Measurements from ENCODE around the gene ISLR. TPM values are rescaled to one million over a fixed set of nuclear protein-coding genes. Genes with fewer than 3 reads are reported as not detected.

ISLR gene
- total and polyA plus RNA-seq, 7 donors = 0.69 to 186 (median 71.4) TPM

DNA sequence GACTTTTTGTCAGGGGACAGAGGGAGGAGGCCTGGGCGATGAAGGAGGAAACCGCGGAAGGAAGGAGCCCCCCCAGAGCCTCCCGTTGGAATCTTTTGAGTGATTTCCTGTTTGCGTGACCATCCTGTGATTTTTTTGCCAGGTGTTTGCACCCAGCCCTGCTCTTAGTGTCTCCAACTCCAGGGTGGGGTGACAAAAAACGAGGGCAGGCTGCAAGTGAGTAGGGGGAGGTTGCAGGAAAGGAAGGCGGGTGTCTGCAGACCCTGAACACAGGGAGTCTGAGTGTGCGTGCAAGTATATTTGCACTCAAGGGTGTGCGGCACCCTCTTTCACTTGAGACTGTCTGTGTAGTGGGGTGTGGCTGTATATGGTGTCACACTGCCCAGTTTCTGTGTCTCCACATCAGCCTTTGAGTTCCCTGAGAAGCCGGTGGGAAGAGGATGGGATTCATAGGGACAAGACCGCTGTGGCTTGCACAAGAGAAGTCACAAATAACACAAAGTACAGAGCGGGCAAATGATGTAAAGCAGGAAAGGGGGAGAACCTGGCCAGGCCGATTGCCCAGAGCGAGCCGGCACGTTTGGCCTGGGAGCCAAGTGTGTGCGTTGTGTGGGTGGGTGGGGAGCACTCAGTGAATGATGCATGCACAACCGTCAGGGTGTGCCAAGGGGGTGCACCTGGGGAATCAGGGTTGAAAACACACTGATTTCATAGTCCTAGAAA lies 36.5 kb upstream of the ISLR start:
- TF ChIP-seq POLR2A (IDR thresholded peaks at IDR 0.05) = no peak
- TF ChIP-seq, protein P1, sequence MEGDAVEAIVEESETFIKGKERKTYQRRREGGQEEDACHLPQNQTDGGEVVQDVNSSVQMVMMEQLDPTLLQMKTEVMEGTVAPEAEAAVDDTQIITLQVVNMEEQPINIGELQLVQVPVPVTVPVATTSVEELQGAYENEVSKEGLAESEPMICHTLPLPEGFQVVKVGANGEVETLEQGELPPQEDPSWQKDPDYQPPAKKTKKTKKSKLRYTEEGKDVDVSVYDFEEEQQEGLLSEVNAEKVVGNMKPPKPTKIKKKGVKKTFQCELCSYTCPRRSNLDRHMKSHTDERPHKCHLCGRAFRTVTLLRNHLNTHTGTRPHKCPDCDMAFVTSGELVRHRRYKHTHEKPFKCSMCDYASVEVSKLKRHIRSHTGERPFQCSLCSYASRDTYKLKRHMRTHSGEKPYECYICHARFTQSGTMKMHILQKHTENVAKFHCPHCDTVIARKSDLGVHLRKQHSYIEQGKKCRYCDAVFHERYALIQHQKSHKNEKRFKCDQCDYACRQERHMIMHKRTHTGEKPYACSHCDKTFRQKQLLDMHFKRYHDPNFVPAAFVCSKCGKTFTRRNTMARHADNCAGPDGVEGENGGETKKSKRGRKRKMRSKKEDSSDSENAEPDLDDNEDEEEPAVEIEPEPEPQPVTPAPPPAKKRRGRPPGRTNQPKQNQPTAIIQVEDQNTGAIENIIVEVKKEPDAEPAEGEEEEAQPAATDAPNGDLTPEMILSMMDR (IDR thresholded peaks at IDR 0.05) = no peak
- no peak for TF ChIP-seq EP300 (IDR thresholded peaks at IDR 0.05)
- TF ChIP-seq POLR2AphosphoS5 (IDR thresholded peaks at IDR 0.05) = no peak
- intact Hi-C loops (cut with DNase I) = loop anchor here (2.0 to 10.0 kb wide), 2 partner anchors 38 to 162 kb away; no protein-coding TSS in a partner anchor
- Histone ChIP-seq H3K27ac (peak overlapping the region; percentile 51 to 68 (median 62)), H3K9me3 (no peaks in the 10 kb centered on the region), H3K36me3 (no peaks in the 10 kb centered on the region), H3K4me3 (peak overlapping the region; percentile 17 to 55 (median 48)), H3K27me3 (peaks cover 39 to 86% (median 66%) of the 10 kb centered on the region in 3 donors), H3K4me1 (peaks cover 0 to 50% (median 37%) of the 10 kb centered on the region in 4 donors)
- 6 to 14% methylated on average over 18 of the region's 18 CpGs for WGBS, 2 donors
- DNase-seq = no peak

DNA sequence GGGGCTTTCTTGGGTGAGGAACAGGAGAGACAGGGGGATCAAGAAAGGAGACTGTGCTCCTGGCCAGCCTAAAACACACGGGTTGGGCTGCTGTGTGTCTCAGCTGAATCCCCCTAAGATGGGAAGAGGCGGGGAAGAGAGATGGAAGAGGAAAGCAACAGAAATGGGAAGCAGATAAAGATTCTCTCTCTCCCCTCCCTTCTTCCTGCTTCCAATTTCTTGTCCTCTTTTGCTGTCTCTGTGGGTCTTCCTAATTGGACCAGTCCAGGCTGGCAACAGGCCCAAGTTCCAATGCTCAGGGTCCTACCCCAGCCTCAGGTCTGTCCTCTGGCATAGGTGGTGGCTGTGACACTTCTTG lies 36.0 kb upstream of the ISLR start:
- TF ChIP-seq POLR2AphosphoS5 (IDR thresholded peaks at IDR 0.05) (no peak), POLR2A (IDR thresholded peaks at IDR 0.05) (no peak), EP300 (IDR thresholded peaks at IDR 0.05) (no peak)
- TF ChIP-seq, protein P1 (IDR thresholded peaks at IDR 0.05) = no peak
- WGBS, 2 donors = 60 to 61% methylated on average over 2 of the region's 2 CpGs
- no peak for DNase-seq
- H3K27me3 ChIP-seq = peaks cover 34 to 81% (median 61%) of the 10 kb centered on the region in 3 donors
- H3K27ac ChIP-seq = peak overlapping the region in 1 of 4 donors; percentile 66
- peaks cover 0 to 49% (median 37%) of the 10 kb centered on the region in 4 donors for H3K4me1 ChIP-seq
- H3K4me3 ChIP-seq = no peak overlapping the region
- no peaks in the 10 kb centered on the region for H3K36me3 ChIP-seq
- H3K9me3 ChIP-seq = no peaks in the 10 kb centered on the region
- intact Hi-C loops (cut with DNase I) = loop anchor here (2.0 to 10.0 kb wide), 2 partner anchors 37 to 163 kb away; no protein-coding TSS in a partner anchor

- WGBS, 2 donors = 84 to 89% methylated on average over 4 of the region's 4 CpGs
- no peak for TF ChIP-seq POLR2AphosphoS5 (IDR thresholded peaks at IDR 0.05)
- intact Hi-C loops (cut with DNase I) = loop anchor here (10.0 kb wide), 1 partner anchor 164 kb away; no protein-coding TSS in a partner anchor
- H3K27ac ChIP-seq = no peak overlapping the region
- H3K27me3 ChIP-seq = peaks cover 25 to 69% (median 50%) of the 10 kb centered on the region in 3 donors
- H3K9me3 ChIP-seq = no peaks in the 10 kb centered on the region
- H3K4me1 ChIP-seq = peaks cover 0 to 39% (median 37%) of the 10 kb centered on the region in 4 donors
- H3K4me3 ChIP-seq = no peak overlapping the region
- H3K36me3 ChIP-seq = no peaks in the 10 kb centered on the region
- DNase-seq = no peak
Observed at GRCh38 chr15:74138642-74139041, 34.9 kb upstream of the ISLR start.

- Histone ChIP-seq H3K4me3 (no peak overlapping the region), H3K36me3 (no peaks in the 10 kb centered on the region), H3K9me3 (peaks cover 0 to 2% (median under 1%) of the 10 kb centered on the region in 4 donors), H3K4me1 (peaks cover 0 to 12% (median 10%) of the 10 kb centered on the region in 4 donors), H3K27ac (no peak overlapping the region), H3K27me3 (peaks cover 5 to 40% (median 21%) of the 10 kb centered on the region in 3 donors)
- WGBS, 2 donors = 92 to 97% methylated on average over 1 of the region's 1 CpG
- intact Hi-C loops (cut with DNase I) = no loop called here
- DNase-seq = no peak
- TF ChIP-seq, protein P1 (IDR thresholded peaks at IDR 0.05) = no peak
- no peak for TF ChIP-seq POLR2AphosphoS5 (IDR thresholded peaks at IDR 0.05)
- no peak for TF ChIP-seq EP300 (IDR thresholded peaks at IDR 0.05)
Observed at GRCh38 chr15:74141591-74141990, 31.9 kb upstream of the ISLR start.

- no peak overlapping the region for H3K27ac ChIP-seq
- no peak for DNase-seq
- no peak overlapping the region for H3K4me3 ChIP-seq
- TF ChIP-seq, protein P1 (IDR thresholded peaks at IDR 0.05) = no peak
- TF ChIP-seq EP300 (IDR thresholded peaks at IDR 0.05) (no peak), POLR2A (IDR thresholded peaks at IDR 0.05) (no peak), POLR2AphosphoS5 (IDR thresholded peaks at IDR 0.05) (no peak)
- peaks cover 0 to 6% (median 1%) of the 10 kb centered on the region in 4 donors for H3K9me3 ChIP-seq
- no peaks in the 10 kb centered on the region for H3K4me1 ChIP-seq
- WGBS, 2 donors = 61 to 76% methylated on average over 6 of the region's 6 CpGs
- H3K36me3 ChIP-seq = no peaks in the 10 kb centered on the region
- intact Hi-C loops (cut with DNase I) = no loop called here
- H3K27me3 ChIP-seq = peaks cover 0 to 13% (median under 1%) of the 10 kb centered on the region in 3 donors
Observed at GRCh38 chr15:74144153-74144775, 29.2 kb upstream of the ISLR start.

Measured in sigmoid colon (tissue), 7 donors.